ENCODE data around the gene PP2D1. TPM values are rescaled to one million over a fixed set of nuclear protein-coding genes. Genes with fewer than 3 reads are reported as not detected.

PP2D1 gene
- total and polyA plus RNA-seq, 9 of the 15 experiments (the other 6 are each of a cell fraction or from before 2014, with no cell fraction given): 0.07 to 0.10 TPM; not detected in 7

- TF ChIP-seq ARID4B (CRISPR knock-in tag; IDR thresholded peaks at IDR 0.05): peak; percentile 89
- no peak for TF ChIP-seq ZNF146 (CRISPR knock-in tag; IDR thresholded peaks at IDR 0.05; ENCODE audit: unreplicated experiment)
- no peak for TF ChIP-seq AFF4 (CRISPR knock-in tag; IDR thresholded peaks at IDR 0.05)
- TF ChIP-seq KLF16 (IDR thresholded peaks at IDR 0.05): 0 out of 2 replicates have a peak, but pooled peaks have one; percentile 50
- TF ChIP-seq ZBTB49 (CRISPR knock-in tag; IDR thresholded peaks at IDR 0.05; ENCODE audit: borderline replicate concordance): no peak
- no peak for TF ChIP-seq ZNF518B (CRISPR knock-in tag; IDR thresholded peaks at IDR 0.05)
- TF ChIP-seq HDGF (IDR thresholded peaks at IDR 0.05): 0 out of 2 replicates have a peak, but pooled peaks have one; percentile 19
- 0 out of 2 replicates have a peak, but pooled peaks have one; percentile 22 for TF ChIP-seq NFRKB (IDR thresholded peaks at IDR 0.05; ENCODE audit: low read depth)
- no peak for TF ChIP-seq WHSC1 (IDR thresholded peaks at IDR 0.05; ENCODE audit: low read length)
- TF ChIP-seq CHCHD3 (CRISPR knock-in tag; IDR thresholded peaks at IDR 0.05): no peak
- no peak for TF ChIP-seq MTA2 (IDR thresholded peaks at IDR 0.05; ENCODE audit: low read depth)
- peak; percentile 98 for TF ChIP-seq ZNF511 (CRISPR knock-in tag; IDR thresholded peaks at IDR 0.05)
Measured at GRCh38 chr3:19946832-19947548, 65.1 kb downstream of the PP2D1 start, which contains the start of gene RAB5A (continued).

All from K562 (cell line).